Prostate gland (tissue), 2 donors: ENCODE measurements around the gene NDEL1. TPM values are rescaled to one million over a fixed set of nuclear protein-coding genes. Genes with fewer than 3 reads are reported as not detected.

Experiments
- DNase-seq: peaks from one replicate; pipeline ENCODE4 v3.0.0-alpha.2; 2019; ENCODE audit warnings: low spot score
- H3K27ac ChIP-seq, 2 donors: fragments of 200-600 bp; sonication (generic); 2 replicates each; pipeline ENCODE4 v1.5.1; 2017 to 2019
- H3K27me3 ChIP-seq: fragments of 200-600 bp; sonication (generic); replicated peaks from 2 replicates; pipeline ENCODE4 v1.5.1; 2019; ENCODE audit not compliant: insufficient read depth
- H3K36me3 ChIP-seq, 2 donors: fragments of 200-600 bp; sonication (generic); 1 replicate in 1 of 2; 2 replicates in 1 of 2; pipeline versions ENCODE4 v1.5.1 to v1.8.1; 2017 to 2019
- H3K4me1 ChIP-seq: fragments of 200-600 bp; sonication (generic); replicated peaks from 2 replicates; pipeline ENCODE4 v1.5.1; 2019
- H3K4me3 ChIP-seq, 2 donors: fragments of 200-600 bp; sonication (generic); 2 replicates each; pipeline ENCODE4 v1.5.1; 2017 to 2019
- H3K9me3 ChIP-seq: fragments of 200-600 bp; sonication (generic); 2 replicates; pipeline ENCODE4 v1.5.1; 2017
- POLR2A ChIP-seq: fragments of 450-650 bp; IDR thresholded peaks from one replicate; pipeline ENCODE4 v1.6.1; 2016; ENCODE audit warnings: antibody characterized with exemption, mild to moderate bottlenecking
- POLR2AphosphoS5 ChIP-seq: sonication (generic); formaldehyde crosslinking; IDR thresholded peaks from one replicate; pipeline ENCODE4 v1.6.1; 2017; ENCODE audit warnings: antibody characterized with exemption
- WGBS: methylation state at CpG from one replicate; pipeline ENCODE4 v1.1.5; 2018; 5-methylcytosine and 5-hydroxymethylcytosine counted together
- intact Hi-C: fragments of 100-400 bp; cut with DNase I; formaldehyde crosslinking; loops from one replicate; pipeline ENCODE4 v1.14.2; 2022
- total RNA-seq, 2 donors: library from RNA; depleted of rRNA; stranded (reverse); fragments of >200 nt; gene quantifications; one replicate each; pipeline ENCODE4 v1.1.0, GENCODE V29; 2016
- TF ChIP-seq, protein P1 (sequence below), 4 experiments: fragments of 200-600 bp in 2 of 4; fragments of 450-650 bp in 2 of 4; sonication (generic) in 2 of 4; IDR thresholded peaks; 1 replicate in 3 of 4; 2 replicates in 1 of 4; pipeline ENCODE4 v1.5.1; 2016 to 2019; ENCODE audit warnings: antibody characterized with exemption in 4 of 4, mild to moderate bottlenecking in 2 of 4, moderate library complexity in 2 of 4

NDEL1 gene
- total RNA-seq, 2 donors from 2014 or later, result 32.5 to 62.2 TPM

DNA sequence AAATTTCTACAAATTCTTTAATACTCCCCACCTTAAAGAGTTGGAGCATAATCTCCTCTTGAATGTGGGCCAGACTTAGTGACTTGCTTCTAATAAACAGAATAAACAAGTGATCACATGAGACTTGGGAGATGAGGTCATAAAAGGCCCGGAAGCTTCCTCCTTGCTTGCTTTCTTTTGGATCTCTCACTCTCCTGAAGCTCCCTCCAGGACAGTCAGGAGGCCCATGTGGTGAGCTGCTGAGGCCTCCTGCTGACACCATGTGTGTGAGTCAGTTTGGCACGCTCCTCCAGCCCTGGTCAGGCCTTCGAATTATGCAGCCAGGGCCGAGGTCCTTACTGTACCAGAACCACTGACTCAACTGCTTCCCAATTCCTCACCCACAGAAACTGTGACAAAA is 53.2 kb downstream of the NDEL1 start:
- intact Hi-C loops, result no loop called here
- H3K27ac ChIP-seq, result no peak overlapping the region

DNA sequence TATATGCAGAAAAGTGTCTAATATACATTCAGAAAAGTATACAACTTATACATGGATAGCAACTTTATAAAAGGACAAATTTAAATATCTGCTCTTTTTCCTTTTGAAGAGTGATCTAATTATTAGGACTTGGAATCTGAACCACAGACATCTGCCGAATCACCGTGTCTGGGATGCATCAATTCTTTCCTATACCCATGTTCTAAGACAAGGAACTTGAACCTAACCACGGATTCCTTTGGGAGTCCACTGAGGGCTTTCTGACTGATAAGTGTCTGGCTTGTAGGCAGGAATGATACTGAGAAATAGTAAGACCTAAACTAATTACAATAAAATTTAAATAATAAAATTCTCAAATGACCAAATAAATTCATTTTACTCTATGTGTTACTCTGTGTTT is 54.2 kb downstream of the NDEL1 start:
- 87% methylated on average over 3 of the region's 3 CpGs for WGBS
- DNase-seq, result no peak
- H3K27ac ChIP-seq, result no peak overlapping the region
- no peaks in the 10 kb centered on the region for H3K4me1 ChIP-seq
- TF ChIP-seq POLR2AphosphoS5 (no peak), POLR2A (no peak)
- TF ChIP-seq, protein P1, sequence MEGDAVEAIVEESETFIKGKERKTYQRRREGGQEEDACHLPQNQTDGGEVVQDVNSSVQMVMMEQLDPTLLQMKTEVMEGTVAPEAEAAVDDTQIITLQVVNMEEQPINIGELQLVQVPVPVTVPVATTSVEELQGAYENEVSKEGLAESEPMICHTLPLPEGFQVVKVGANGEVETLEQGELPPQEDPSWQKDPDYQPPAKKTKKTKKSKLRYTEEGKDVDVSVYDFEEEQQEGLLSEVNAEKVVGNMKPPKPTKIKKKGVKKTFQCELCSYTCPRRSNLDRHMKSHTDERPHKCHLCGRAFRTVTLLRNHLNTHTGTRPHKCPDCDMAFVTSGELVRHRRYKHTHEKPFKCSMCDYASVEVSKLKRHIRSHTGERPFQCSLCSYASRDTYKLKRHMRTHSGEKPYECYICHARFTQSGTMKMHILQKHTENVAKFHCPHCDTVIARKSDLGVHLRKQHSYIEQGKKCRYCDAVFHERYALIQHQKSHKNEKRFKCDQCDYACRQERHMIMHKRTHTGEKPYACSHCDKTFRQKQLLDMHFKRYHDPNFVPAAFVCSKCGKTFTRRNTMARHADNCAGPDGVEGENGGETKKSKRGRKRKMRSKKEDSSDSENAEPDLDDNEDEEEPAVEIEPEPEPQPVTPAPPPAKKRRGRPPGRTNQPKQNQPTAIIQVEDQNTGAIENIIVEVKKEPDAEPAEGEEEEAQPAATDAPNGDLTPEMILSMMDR (IDR thresholded peaks at IDR 0.05), result no peak
- H3K4me3 ChIP-seq, result no peak overlapping the region
- no peaks in the 10 kb centered on the region for H3K27me3 ChIP-seq
- no peaks in the 10 kb centered on the region for H3K9me3 ChIP-seq
- H3K36me3 ChIP-seq, result peaks cover 0 to 3% of the 10 kb centered on the region in 2 donors
- intact Hi-C loops, result no loop called here

More for the DNA sequence above, 53.2 kb downstream of the NDEL1 start:
- no peak overlapping the region for H3K4me3 ChIP-seq
- H3K36me3 ChIP-seq, result peaks cover 0 to 3% of the 10 kb centered on the region in 2 donors
- no peak for TF ChIP-seq POLR2A
- 57% methylated on average over 4 of the region's 4 CpGs for WGBS
- H3K9me3 ChIP-seq, result no peaks in the 10 kb centered on the region
- no peak for DNase-seq
- no peaks in the 10 kb centered on the region for H3K27me3 ChIP-seq
- no peaks in the 10 kb centered on the region for H3K4me1 ChIP-seq

DNA sequence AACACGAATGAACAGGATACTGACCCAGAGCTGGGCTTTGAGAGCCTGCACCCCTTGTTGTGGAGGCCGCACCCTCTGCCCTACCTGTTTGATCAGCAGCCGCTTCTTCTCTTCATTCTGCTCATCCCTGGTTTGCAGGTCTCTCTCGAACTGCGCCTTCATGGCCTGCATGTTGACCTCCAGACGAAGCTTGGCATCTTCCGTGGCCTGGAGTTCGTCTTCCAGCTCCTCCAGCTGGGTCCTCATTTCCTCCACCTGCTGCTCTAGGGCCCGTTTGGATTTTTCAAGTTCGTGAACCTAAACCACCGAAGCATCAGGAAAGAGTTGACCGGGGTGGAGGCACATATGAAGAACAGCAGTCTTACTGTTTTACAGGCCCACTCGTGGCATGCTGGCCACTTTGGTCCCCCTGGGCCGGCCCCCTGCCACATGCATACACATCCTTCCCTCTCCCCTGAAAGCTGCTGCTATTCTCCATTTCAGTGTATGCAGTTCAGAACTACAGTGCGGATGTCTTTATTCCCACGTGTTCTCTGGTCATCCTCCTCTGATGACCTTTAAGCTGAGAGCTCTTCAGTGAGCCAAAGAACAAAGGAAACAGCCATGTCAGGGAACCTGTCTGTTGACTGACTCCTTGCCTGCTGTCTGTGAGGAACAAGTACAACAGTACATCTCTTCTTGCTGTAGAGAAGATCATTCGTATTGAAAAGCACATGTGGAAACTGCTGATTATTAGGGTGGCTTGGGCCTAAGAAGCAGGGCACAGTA is 54.8 kb downstream of the NDEL1 start:
- DNase-seq, result no peak
- no peak overlapping the region for H3K4me3 ChIP-seq
- no peaks in the 10 kb centered on the region for H3K9me3 ChIP-seq
- no peaks in the 10 kb centered on the region for H3K4me1 ChIP-seq
- H3K27ac ChIP-seq, result no peak overlapping the region
- intact Hi-C loops, result no loop called here
- TF ChIP-seq POLR2A (no peak), POLR2AphosphoS5 (no peak)
- TF ChIP-seq, protein P1 (IDR thresholded peaks at IDR 0.05), result no peak
- no peaks in the 10 kb centered on the region for H3K27me3 ChIP-seq
- peaks cover 0 to 3% of the 10 kb centered on the region in 2 donors for H3K36me3 ChIP-seq
- 77% methylated on average over 17 of the region's 17 CpGs for WGBS

DNA sequence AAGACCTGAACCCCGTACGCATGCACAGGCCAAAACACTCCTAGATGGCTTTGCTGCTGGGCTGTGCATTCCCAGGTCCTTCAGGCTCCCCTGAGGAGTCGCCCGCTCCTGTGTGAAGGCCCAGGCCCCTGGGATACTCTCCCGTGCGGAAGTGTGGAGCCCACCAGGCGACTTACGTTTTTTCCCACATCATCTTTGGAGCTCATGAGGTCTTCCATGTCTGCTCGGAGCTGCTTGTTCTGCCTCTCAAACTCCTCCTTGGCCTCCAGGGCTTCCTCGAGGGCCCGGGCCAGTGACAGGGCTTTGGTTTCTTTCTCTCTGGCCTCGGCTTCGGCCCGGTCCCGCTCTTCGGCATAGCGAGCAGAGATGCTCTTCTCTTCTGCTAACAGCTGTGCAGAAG is 56.4 kb downstream of the NDEL1 start:
- intact Hi-C loops, result no loop called here
- H3K4me1 ChIP-seq, result no peaks in the 10 kb centered on the region
- no peak overlapping the region for H3K4me3 ChIP-seq
- H3K27ac ChIP-seq, result no peak overlapping the region
- no peaks in the 10 kb centered on the region for H3K27me3 ChIP-seq
- WGBS, result 98% methylated on average over 15 of the region's 17 CpGs
- H3K36me3 ChIP-seq, result peaks cover 0 to 3% of the 10 kb centered on the region in 2 donors
- TF ChIP-seq, protein P1 (IDR thresholded peaks at IDR 0.05), result no peak
- no peak for TF ChIP-seq POLR2A
- TF ChIP-seq POLR2AphosphoS5, result no peak
- H3K9me3 ChIP-seq, result no peaks in the 10 kb centered on the region
- DNase-seq, result no peak

DNA sequence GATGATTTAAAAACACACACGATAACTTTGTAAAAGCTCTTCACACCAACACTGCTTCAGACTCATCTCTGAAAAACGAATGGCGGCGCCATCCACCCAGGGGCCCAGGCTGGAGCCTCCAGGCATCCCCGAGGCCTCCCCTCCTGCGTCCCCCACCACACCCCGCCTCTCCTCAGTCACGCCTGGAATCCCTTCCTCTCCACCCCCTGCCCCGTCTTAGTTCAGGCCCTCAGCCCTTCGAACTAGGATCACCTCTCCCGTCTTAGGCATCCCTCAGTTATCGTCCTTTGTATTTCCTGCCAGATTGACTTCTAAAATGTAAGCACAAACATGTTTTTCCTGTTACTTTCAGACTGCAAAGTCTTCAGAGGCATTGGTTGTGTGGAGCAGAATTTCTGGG is 58.3 kb downstream of the NDEL1 start:
- Histone ChIP-seq H3K27me3 (no peaks in the 10 kb centered on the region), H3K27ac (no peak overlapping the region), H3K4me3 (no peak overlapping the region), H3K36me3 (peaks cover 0 to 3% of the 10 kb centered on the region in 2 donors), H3K4me1 (no peaks in the 10 kb centered on the region), H3K9me3 (no peaks in the 10 kb centered on the region)
- intact Hi-C loops, result no loop called here
- no peak for DNase-seq
- TF ChIP-seq POLR2A, result no peak
- TF ChIP-seq POLR2AphosphoS5, result no peak
- TF ChIP-seq, protein P1 (IDR thresholded peaks at IDR 0.05), result no peak
- WGBS, result 68% methylated on average over 12 of the region's 12 CpGs
